K562 (cell line): ENCODE results near the gene ELAC1. TPM values are rescaled to one million over a fixed set of nuclear protein-coding genes. Genes with fewer than 3 reads are reported as not detected.
A peak's percentile ranks its signal among the peaks of the same experiment; 100 is the strongest.

Source experiments
- DACH1 ChIP-seq: fragments of 450-650 bp; IDR thresholded peaks from 2 replicates; pipeline ENCODE4 v1.6.1; 2018; ENCODE audit not compliant: partially characterized antibody
- ESRRA ChIP-seq: fragments of 450-650 bp; IDR thresholded peaks from 2 replicates; pipeline ENCODE4 v1.6.1; 2014; ENCODE audit warnings: low read depth, mild to moderate bottlenecking, moderate library complexity, borderline replicate concordance
- FOXK2 ChIP-seq, 2 experiments: fragments of 450-650 bp; IDR thresholded peaks in 1 of 2; conservative IDR thresholded peaks in 1 of 2; 2 replicates each; pipeline ENCODE4 v1.6.1; 2016; ENCODE audit warnings: low read depth in 2 of 2, mild to moderate bottlenecking in 1 of 2
- MYC ChIP-seq, 2 experiments: fragments of 250-450 bp in 1 of 2; sonication (Bioruptor Pico) in 1 of 2; IDR thresholded peaks; 2 replicates each; pipeline versions ENCODE4 v1.5.1 to v1.6.1; 2012 to 2021; ENCODE audit warnings: low read depth in 2 of 2, borderline replicate concordance in 1 of 2, improper control_type of control experiment in 1 of 2, low read length in 1 of 2, mild to moderate bottlenecking in 1 of 2, moderate library complexity in 1 of 2
- SAP30 ChIP-seq: fragments of 200-600 bp; sonication (generic); IDR thresholded peaks from 2 replicates; pipeline ENCODE4 v1.6.1; 2012; ENCODE audit warnings: borderline replicate concordance, low read depth, mild to moderate bottlenecking, moderate library complexity, low read length, control low read depth, inconsistent platforms; ENCODE audit not compliant: insufficient read depth, poor library complexity, severe bottlenecking
- SIN3B ChIP-seq: fragments of 450-650 bp; IDR thresholded peaks from 2 replicates; pipeline ENCODE4 v1.6.1; 2017; ENCODE audit warnings: low read depth, mild to moderate bottlenecking, moderate library complexity
- SRF ChIP-seq, 2 experiments: fragments of 250-450, 450-650 bp in 1 of 2; sonication (Bioruptor Pico) in 1 of 2; sonication (generic) in 1 of 2; formaldehyde crosslinking; IDR thresholded peaks; 2 replicates each; pipeline versions ENCODE4 v1.5.0 to v1.5.1; 2020 to 2022; ENCODE audit warnings: mild to moderate bottlenecking in 1 of 2, missing genetic modification reagents in 1 of 2
- SUPT5H ChIP-seq: fragments of 450-650 bp; IDR thresholded peaks from 2 replicates; pipeline ENCODE4 v1.6.1; 2016
- TBP ChIP-seq: optimal IDR thresholded peaks from 2 replicates; pipeline ENCODE3; 2011; ENCODE audit warnings: low read depth, low read length, improper control_type of control experiment
- ZFP1 ChIP-seq: fragments of 450-650 bp; formaldehyde crosslinking; IDR thresholded peaks from 2 replicates; pipeline ENCODE4 v1.4.0; 2020; ENCODE audit warnings: mild to moderate bottlenecking, mixed read lengths
- polyA plus RNA-seq, 8 experiments: library from polyadenylated mRNA; depleted of rRNA in 4 of 8; stranded (reverse) in 5 of 8; unstranded in 3 of 8; fragments of >200 nt; fragmentation: Nextera tagmentation in 2 of 8; fragmentation: Illumina TruSeq in 1 of 8; extraction: Ambion mirVana in 2 of 8; extraction: Trizol in 1 of 8; gene quantifications; 2 replicates each; pipeline versions ENCODE4 v1.2.1 to v1.2.3, GENCODE V29; 2011 to 2014; ENCODE audit warnings: inconsistent platforms in 1 of 8, missing spikeins in 1 of 8
- total RNA-seq, 7 experiments: library from RNA; depleted of rRNA in 6 of 7; stranded (reverse); fragments of >200 nt in 6 of 7; fragmentation: Illumina TruSeq in 2 of 7; extraction: Trizol in 2 of 7; gene quantifications; 2 replicates each; pipeline versions ENCODE4 v1.2.1 to v1.2.3, GENCODE V29; 2011 to 2021; ENCODE audit warnings: low replicate concordance in 1 of 7
- TF ChIP-seq, protein P1 (sequence below): fragments of 450-650 bp; IDR thresholded peaks from 2 replicates; pipeline ENCODE4 v1.6.1; 2014; ENCODE audit warnings: low read depth, mild to moderate bottlenecking, moderate library complexity, borderline replicate concordance
- TF ChIP-seq, protein P2 (sequence below): sonication (generic); formaldehyde crosslinking; IDR thresholded peaks from 2 replicates; pipeline ENCODE4 v1.8.1; 2022; ENCODE audit warnings: missing genetic modification reagents

The ELAC1 gene
- total and polyA plus RNA-seq, 9 of the 15 experiments (the other 6 are each of a cell fraction or from before 2014, with no cell fraction given): 3.7 to 7.7 (median 4.9) TPM

DNA sequence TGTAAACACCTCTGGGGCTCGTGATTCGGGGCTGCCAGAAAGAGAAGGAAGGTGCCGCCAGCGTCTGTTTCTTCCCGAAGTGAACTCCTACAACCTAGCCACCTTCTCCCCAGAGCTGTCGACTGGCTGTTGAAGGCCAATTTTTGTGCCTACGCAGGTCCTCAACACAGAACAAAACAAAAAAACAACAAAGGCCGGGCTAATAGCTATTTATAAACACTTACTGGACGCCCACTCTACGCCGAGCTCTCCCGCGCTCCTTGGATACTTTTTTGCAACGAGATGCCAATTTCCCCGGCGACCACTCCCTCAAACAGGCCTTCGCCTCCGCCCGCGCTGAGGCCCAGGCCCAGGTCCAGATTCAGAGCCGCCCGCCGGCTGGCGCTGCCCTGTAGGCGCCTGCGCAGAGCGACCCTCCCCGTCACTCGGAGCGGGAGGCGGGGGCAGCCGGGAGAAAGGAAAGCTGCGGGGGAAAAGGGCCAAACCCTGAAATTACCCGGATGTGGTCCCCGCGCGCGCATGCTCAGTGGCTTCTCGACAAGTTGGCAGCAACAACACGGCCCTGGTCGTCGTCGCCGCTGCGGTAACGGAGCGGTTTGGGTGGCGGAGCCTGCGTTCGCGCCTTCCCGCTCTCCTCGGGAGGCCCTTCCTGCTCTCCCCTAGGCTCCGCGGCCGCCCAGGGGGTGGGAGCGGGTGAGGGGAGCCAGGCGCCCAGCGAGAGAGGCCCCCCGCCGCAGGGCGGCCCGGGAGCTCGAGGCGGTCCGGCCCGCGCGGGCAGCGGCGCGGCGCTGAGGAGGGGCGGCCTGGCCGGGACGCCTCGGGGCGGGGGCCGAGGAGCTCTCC is 62.1 kb downstream of the ELAC1 start, which contains the start of gene SMAD4 (continued):
- TF ChIP-seq, protein P1, sequence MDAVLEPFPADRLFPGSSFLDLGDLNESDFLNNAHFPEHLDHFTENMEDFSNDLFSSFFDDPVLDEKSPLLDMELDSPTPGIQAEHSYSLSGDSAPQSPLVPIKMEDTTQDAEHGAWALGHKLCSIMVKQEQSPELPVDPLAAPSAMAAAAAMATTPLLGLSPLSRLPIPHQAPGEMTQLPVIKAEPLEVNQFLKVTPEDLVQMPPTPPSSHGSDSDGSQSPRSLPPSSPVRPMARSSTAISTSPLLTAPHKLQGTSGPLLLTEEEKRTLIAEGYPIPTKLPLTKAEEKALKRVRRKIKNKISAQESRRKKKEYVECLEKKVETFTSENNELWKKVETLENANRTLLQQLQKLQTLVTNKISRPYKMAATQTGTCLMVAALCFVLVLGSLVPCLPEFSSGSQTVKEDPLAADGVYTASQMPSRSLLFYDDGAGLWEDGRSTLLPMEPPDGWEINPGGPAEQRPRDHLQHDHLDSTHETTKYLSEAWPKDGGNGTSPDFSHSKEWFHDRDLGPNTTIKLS: peak; percentile 60; the same call in 1 of the 2 replicates
- TF ChIP-seq SIN3B (peak; percentile 58; the same call in 1 of the 2 replicates), TBP (peak; percentile 62), SAP30 (peak; percentile 13), FOXK2 (conservative IDR thresholded peaks at IDR 0.05 in 1 of 2, IDR thresholded peaks at IDR 0.05 in 1 of 2; ENCODE audit: low read depth in 2 of 2) (peak; percentile 64 to 81), MYC (IDR thresholded peaks at IDR 0.05; ENCODE audit: low read depth, low read length) (peak; percentile 51; the same call in 1 of the 2 replicates), MYC (CRISPR knock-in tag; IDR thresholded peaks at IDR 0.05; ENCODE audit: borderline replicate concordance, low read depth) (no peak), SRF (CRISPR knock-in tag; IDR thresholded peaks at IDR 0.05) (peak in 1 of 2 experiments; percentile 57; a peak in 1 of 4 replicates), ZFP1 (CRISPR knock-in tag) (no peak), SUPT5H (peak; percentile 88), ESRRA (peak; percentile 49; the same call in 1 of the 2 replicates), DACH1 (no peak)
- TF ChIP-seq, protein P2, sequence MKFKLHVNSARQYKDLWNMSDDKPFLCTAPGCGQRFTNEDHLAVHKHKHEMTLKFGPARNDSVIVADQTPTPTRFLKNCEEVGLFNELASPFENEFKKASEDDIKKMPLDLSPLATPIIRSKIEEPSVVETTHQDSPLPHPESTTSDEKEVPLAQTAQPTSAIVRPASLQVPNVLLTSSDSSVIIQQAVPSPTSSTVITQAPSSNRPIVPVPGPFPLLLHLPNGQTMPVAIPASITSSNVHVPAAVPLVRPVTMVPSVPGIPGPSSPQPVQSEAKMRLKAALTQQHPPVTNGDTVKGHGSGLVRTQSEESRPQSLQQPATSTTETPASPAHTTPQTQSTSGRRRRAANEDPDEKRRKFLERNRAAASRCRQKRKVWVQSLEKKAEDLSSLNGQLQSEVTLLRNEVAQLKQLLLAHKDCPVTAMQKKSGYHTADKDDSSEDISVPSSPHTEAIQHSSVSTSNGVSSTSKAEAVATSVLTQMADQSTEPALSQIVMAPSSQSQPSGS (CRISPR knock-in tag): no peak
